GM12874 (cell line): ENCODE data around the gene IL22RA1.

Source experiments
- TF ChIP-seq, protein P1 (sequence below): IDR thresholded peaks from 2 replicates; pipeline ENCODE4 v1.5.1; 2011; ENCODE audit warnings: low read depth, mild to moderate bottlenecking, control low read depth, low read length, moderate library complexity; ENCODE audit not compliant: insufficient read depth

Gene IL22RA1

DNA sequence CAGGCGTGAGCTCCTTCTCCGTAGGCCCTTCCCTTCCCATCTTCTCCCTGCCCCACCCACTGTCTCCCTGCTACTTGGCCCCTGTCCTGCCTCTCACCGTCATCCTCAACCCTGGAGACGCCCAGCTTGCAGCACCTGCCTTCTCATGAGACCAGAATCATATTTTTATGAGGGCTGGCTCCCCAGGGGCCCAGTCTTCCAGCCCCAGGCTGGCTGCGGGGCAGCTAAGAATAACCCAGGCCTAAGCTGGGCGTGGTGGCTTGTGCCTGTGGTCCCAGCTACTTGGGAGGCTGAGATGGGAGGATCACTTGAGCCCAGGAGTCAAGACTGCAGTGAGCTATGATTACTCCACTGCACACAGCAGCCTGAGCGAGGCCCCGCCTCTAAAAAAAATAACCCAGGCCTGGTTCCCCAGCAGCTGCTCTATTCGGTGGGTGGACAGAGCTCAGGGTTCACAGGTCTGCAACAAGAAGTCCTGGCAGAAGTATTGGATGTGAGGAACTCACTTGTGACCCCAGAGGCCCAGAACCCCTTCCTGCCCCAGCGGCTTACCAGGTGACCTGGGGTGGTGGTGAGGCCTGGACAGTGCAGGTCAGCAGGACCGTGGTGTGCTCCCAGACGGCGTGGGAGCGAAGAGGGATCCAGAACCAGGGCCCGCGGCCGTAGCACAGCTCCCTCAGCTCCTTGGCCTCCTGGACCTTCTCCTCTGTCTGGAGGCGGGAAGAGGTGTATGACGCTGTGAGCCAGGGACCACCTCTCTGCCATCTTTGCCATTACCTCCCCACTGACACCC, 37.4 kb downstream of the IL22RA1 start:
- TF ChIP-seq, protein P1, sequence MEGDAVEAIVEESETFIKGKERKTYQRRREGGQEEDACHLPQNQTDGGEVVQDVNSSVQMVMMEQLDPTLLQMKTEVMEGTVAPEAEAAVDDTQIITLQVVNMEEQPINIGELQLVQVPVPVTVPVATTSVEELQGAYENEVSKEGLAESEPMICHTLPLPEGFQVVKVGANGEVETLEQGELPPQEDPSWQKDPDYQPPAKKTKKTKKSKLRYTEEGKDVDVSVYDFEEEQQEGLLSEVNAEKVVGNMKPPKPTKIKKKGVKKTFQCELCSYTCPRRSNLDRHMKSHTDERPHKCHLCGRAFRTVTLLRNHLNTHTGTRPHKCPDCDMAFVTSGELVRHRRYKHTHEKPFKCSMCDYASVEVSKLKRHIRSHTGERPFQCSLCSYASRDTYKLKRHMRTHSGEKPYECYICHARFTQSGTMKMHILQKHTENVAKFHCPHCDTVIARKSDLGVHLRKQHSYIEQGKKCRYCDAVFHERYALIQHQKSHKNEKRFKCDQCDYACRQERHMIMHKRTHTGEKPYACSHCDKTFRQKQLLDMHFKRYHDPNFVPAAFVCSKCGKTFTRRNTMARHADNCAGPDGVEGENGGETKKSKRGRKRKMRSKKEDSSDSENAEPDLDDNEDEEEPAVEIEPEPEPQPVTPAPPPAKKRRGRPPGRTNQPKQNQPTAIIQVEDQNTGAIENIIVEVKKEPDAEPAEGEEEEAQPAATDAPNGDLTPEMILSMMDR: no peak

GRCh38 chr1:24104854-24105253, 38.1 kb downstream of the IL22RA1 start:
- TF ChIP-seq, protein P1: no peak

DNA sequence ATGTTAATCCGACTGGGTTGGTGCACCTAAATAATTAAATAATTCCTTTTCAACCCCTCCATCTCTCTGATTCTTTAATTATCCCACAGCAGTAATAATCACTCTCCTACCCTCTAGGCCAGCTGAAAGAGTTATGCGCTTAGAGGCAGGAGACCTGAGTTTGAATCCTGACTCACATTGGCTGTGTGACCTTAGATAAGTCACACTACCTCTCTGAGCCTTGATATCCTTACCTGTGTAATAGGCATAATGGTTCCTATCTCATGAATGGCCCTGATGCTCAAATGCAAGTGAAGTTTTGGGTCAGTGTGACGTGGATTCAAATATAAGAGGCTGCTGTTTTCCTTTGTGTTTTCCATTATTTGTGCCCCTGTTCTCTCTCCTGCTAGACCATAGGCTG, 39.1 kb downstream of the IL22RA1 start:
- TF ChIP-seq, protein P1: no peak

GRCh38 chr1:24103408-24103807, 39.5 kb downstream of the IL22RA1 start:
- TF ChIP-seq, protein P1: no peak

GRCh38 chr1:24102961-24103360, 40.0 kb downstream of the IL22RA1 start:
- TF ChIP-seq, protein P1: no peak

DNA sequence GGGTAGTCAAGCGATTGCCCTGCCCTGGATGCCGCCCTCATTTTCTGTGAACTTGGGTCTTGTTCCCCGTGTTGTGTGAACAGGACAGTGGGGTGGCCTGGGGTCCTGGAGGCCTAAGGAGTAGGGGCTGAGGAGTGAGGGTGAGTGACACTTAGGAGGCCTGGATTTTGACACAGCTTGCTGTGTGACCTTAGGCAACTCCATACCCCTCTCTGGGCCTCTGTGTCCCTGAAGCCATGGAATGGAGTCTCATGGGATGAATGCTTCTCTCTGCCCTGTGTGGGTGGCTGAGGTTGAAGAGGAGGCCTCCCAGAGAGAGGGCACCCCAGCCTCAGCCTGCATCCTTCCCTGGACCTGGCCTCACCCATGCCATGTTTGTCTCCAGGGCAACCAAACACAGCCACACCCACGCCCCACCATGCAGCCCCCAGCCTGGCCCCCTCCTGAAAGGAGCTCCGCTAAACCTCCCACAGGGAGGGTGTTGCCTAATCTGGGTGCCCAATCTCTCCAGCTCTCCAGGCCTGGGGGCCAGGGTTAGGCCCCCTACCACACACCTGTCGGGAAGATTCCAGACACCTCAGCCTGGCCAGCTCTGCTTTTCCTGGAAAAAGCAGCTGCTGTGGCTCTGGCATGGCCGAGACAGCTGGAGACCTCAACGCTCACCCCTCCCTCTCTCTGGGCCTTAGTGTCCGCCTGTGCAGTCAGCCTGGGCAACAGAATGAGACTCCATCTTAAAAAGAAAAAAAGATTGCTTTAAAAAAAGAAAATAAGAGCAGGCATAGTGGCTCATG, 40.9 kb downstream of the IL22RA1 start:
- TF ChIP-seq, protein P1: no peak

- TF ChIP-seq, protein P1: no peak
Measured at GRCh38 chr1:24100945-24101737, 41.8 kb downstream of the IL22RA1 start.
